ENCODE data around the gene TRAFD1.
A peak's percentile ranks its signal among the peaks of the same experiment; 100 is the strongest.
"Not testable (repeated sequence)": the region's sequence is repeated elsewhere in the genome, so short reads cannot be mapped to it uniquely, and the experiment has no call there.

Gene TRAFD1

DNA sequence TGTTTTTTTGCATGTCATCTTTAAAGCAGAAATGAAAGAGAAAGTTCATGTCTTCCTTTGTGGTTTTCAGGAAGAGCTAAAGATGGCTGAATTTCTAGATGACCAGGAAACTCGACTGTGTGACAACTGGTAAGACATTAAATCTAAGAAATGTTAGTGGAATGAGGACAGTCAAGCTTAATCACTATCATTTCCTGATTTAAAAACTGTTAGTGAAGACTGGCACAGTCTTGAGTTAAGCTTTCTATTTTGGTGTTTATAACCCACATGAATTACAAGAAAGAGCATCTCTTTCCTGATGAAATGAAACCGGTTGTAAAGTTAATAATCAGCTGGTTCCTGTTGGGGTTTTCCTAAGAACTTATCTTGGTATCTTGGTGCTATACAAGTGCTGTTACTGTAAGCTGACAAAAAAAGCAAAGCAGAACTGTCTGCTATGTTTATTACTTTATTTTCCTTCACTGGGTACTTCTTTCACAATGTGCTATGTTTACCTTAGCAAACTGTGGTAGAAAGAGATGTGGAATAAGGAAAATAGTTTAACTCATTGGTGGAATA is 5.2 kb downstream of the TRAFD1 start:
- peaks cover 67% of the 10 kb centered on the region for H3K4me1 Mint-ChIP-seq (ENCODE audit: low read depth)
- H3K4me3 Mint-ChIP-seq = peak overlapping the region; percentile 67
- H3K27me3 Mint-ChIP-seq = no peaks in the 10 kb centered on the region
- peaks cover 37% of the 10 kb centered on the region for H3K36me3 Mint-ChIP-seq (ENCODE audit: low read depth)
- H3K27ac Mint-ChIP-seq = peak overlapping the region; percentile 87
- no peaks in the 10 kb centered on the region for H3K9me3 Mint-ChIP-seq

DNA sequence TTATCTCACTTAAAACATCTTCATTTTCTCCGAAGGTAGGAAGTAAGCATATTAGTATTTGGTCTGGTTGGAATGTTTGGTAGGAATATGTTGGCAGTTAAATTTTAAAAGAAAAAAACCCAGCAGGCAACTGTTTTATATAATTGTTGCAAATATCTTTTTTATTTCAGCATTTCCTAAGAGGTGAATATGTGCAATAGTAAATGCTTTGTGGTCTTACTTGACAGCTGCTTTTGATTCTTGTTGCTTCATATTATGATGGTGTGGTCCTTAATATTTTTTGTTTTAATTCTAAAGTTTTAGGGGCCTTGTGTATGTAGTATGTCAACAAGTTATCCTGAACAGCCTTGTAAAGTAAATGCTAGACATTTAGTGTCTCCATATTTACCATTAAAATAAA is 6.3 kb downstream of the TRAFD1 start:
- Mint-ChIP-seq H3K27ac (peak overlapping the region; percentile 87), H3K27me3 (no peaks in the 10 kb centered on the region), H3K36me3 (ENCODE audit: low read depth) (peaks cover 37% of the 10 kb centered on the region), H3K4me3 (peak overlapping the region; percentile 9), H3K4me1 (ENCODE audit: low read depth) (peaks cover 62% of the 10 kb centered on the region), H3K9me3 (no peaks in the 10 kb centered on the region)

DNA sequence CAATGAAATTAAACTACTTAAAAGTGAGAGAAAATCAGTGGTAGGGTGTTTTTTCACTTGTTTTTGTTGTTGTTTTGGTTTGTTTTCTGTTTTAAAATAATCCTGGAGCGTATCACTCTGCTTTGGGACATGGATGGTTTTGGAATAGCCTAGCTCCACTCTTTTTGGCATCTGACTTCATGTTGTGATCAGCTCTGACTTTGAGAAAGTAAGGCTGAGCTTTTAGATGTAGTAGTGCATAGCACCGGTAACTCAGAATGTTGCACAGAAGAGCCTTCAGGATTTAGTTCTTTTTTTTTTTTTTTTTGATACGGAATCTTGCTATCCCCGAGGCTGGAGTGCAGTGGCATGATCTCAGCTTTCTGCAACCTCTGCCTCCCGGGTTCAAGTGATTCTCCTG is 8.1 kb downstream of the TRAFD1 start:
- H3K4me3 Mint-ChIP-seq = no peak overlapping the region
- no peak overlapping the region for H3K27ac Mint-ChIP-seq
- peaks cover 32% of the 10 kb centered on the region for H3K36me3 Mint-ChIP-seq (ENCODE audit: low read depth)
- peaks cover 46% of the 10 kb centered on the region for H3K4me1 Mint-ChIP-seq (ENCODE audit: low read depth)
- no peaks in the 10 kb centered on the region for H3K9me3 Mint-ChIP-seq
- H3K27me3 Mint-ChIP-seq = no peaks in the 10 kb centered on the region

DNA sequence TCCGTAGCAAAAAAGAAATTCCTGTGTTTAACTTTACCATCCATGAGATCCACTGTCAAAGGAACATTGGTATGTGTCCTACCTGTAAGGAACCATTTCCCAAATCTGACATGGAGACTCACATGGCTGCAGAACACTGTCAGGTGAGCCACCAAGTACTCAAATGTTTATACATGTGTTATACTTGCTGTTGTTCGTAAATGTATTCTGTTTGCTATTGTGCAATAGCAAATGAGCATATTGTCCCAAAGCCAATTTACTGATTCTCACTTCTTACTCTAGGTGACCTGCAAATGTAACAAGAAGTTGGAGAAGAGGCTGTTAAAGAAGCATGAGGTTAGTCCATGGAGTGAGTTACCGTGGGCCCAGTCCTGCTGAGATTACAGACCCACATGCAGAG is 9.4 kb downstream of the TRAFD1 start:
- Mint-ChIP-seq H3K4me3 (no peak overlapping the region), H3K27me3 (no peaks in the 10 kb centered on the region), H3K27ac (no peak overlapping the region), H3K9me3 (no peaks in the 10 kb centered on the region), H3K4me1 (ENCODE audit: low read depth) (peaks cover 33% of the 10 kb centered on the region), H3K36me3 (ENCODE audit: low read depth) (peaks cover 36% of the 10 kb centered on the region)

DNA sequence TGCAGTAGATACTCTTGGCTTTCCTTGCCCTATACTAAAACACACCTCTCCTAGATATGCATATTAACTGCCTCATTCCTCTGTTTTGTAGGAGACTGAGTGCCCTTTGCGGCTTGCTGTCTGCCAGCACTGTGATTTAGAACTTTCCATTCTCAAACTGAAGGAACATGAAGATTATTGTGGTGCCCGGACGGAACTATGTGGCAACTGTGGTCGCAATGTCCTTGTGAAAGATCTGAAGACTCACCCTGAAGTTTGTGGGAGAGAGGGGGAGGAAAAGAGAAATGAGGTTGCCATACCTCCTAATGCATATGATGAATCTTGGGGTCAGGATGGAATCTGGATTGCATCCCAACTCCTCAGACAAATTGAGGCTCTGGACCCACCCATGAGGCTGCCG is 15.4 kb downstream of the TRAFD1 start:
- Mint-ChIP-seq H3K9me3 (no peaks in the 10 kb centered on the region), H3K27me3 (no peaks in the 10 kb centered on the region), H3K4me1 (ENCODE audit: low read depth) (no peaks in the 10 kb centered on the region), H3K36me3 (ENCODE audit: low read depth) (peaks cover 53% of the 10 kb centered on the region), H3K27ac (peak overlapping the region; percentile 13), H3K4me3 (no peak overlapping the region)

DNA sequence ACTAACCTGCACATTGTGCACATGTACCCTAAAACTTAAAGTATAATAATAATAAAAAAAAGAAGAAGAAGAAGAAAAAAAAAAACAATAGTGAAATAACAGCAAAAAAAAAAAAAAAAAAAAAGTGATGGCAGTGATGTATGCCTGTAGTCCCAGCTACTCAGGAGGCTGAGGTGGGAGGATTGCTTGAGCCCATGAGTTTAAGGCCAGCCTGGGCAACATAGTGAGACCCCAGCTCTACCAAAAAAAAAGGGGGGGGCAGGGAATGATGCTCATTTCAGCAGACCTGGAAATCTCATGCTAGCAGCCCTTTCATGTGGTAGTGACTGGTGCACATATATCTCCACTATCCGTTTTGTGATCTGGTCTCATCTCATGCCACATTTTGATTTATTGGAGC is 20.8 kb downstream of the TRAFD1 start:
- no peak overlapping the region for H3K27ac Mint-ChIP-seq
- peaks cover 66% of the 10 kb centered on the region for H3K36me3 Mint-ChIP-seq (ENCODE audit: low read depth)
- no peaks in the 10 kb centered on the region for H3K27me3 Mint-ChIP-seq

DNA sequence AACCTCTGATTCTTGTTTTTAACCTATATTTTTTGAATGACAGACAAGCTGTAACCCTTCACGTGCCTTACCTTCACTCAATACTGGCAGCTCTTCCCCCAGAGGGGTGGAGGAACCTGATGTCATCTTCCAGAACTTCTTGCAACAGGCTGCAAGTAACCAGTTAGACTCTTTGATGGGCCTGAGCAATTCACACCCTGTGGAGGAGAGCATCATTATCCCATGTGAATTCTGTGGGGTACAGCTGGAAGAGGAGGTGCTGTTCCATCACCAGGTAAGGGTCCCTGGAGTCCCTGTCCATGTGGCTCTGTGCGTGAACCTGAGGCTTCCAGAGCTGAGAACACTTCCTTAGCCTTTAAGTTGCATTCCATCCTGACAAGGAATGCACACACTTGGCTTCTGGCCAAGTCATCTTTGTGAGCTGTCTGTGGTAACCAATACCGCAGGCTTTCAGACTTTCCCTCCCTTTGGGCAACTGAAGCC is 22.7 kb downstream of the TRAFD1 start:
- Mint-ChIP-seq H3K27ac (no peak overlapping the region), H3K36me3 (ENCODE audit: low read depth) (peaks cover 69% of the 10 kb centered on the region), H3K9me3 (no peaks in the 10 kb centered on the region), H3K4me1 (ENCODE audit: low read depth) (peaks cover 8% of the 10 kb centered on the region), H3K27me3 (no peaks in the 10 kb centered on the region), H3K4me3 (no peak overlapping the region)

More for the DNA sequence above, 20.8 kb downstream of the TRAFD1 start:
- no peak overlapping the region for H3K4me3 Mint-ChIP-seq
- no peaks in the 10 kb centered on the region for H3K9me3 Mint-ChIP-seq
- no peaks in the 10 kb centered on the region for H3K4me1 Mint-ChIP-seq (ENCODE audit: low read depth)

DNA sequence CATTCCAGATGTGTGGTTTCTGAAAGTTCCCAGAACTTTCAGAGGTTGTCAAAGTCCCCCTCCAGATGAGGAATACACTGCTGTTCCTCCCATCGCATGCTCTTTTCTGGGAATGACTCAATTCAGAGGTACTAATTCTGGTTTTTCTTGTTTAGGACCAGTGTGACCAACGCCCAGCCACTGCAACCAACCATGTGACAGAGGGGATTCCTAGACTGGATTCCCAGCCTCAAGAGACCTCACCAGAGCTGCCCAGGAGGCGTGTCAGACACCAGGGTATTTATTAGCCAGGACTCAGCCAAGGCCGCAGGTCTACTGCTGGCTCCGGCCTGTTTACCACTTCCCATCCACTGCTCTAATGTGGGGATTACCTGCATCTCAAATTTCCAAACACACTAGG is 24.2 kb downstream of the TRAFD1 start:
- H3K27ac Mint-ChIP-seq = peak overlapping the region; percentile 18
- H3K36me3 Mint-ChIP-seq (ENCODE audit: low read depth) = peaks cover 73% of the 10 kb centered on the region
- H3K9me3 Mint-ChIP-seq = peaks cover 3% of the 10 kb centered on the region
- H3K4me3 Mint-ChIP-seq = no peak overlapping the region
- no peaks in the 10 kb centered on the region for H3K27me3 Mint-ChIP-seq
- H3K4me1 Mint-ChIP-seq (ENCODE audit: low read depth) = peaks cover 8% of the 10 kb centered on the region

DNA sequence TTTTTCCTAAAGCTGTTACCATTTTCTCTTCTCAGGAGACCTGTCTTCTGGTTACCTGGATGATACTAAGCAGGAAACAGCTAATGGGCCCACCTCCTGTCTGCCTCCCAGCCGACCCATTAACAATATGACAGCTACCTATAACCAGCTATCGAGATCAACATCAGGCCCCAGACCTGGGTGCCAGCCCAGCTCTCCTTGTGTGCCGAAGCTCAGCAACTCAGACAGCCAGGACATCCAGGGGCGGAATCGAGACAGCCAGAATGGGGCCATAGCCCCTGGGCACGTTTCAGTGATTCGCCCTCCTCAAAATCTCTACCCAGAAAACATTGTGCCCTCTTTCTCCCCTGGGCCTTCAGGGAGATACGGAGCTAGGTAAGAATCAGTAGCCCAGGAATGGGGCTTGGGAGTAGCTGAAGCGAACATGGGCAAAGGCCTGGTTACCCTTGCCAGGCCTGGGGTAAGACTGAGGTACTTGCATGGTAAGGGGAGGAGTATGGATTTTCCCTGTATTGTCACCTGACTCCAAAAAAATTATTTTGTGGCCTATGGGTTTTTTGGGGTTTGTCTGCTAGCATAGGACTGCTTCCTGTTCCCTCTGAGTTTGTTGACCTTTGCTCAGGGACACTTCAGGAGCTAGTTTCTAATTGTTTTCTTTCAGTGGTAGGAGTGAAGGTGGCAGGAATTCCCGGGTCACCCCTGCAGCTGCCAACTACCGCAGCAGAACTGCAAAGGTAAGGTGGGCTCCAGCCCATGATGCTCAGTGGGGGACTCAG is 26.6 kb downstream of the TRAFD1 start:
- Mint-ChIP-seq H3K4me3 (no peak overlapping the region), H3K4me1 (ENCODE audit: low read depth) (peaks cover 13% of the 10 kb centered on the region), H3K9me3 (peaks cover 15% of the 10 kb centered on the region), H3K36me3 (ENCODE audit: low read depth) (peaks cover 76% of the 10 kb centered on the region), H3K27ac (peak overlapping the region; percentile 39), H3K27me3 (no peaks in the 10 kb centered on the region)

DNA sequence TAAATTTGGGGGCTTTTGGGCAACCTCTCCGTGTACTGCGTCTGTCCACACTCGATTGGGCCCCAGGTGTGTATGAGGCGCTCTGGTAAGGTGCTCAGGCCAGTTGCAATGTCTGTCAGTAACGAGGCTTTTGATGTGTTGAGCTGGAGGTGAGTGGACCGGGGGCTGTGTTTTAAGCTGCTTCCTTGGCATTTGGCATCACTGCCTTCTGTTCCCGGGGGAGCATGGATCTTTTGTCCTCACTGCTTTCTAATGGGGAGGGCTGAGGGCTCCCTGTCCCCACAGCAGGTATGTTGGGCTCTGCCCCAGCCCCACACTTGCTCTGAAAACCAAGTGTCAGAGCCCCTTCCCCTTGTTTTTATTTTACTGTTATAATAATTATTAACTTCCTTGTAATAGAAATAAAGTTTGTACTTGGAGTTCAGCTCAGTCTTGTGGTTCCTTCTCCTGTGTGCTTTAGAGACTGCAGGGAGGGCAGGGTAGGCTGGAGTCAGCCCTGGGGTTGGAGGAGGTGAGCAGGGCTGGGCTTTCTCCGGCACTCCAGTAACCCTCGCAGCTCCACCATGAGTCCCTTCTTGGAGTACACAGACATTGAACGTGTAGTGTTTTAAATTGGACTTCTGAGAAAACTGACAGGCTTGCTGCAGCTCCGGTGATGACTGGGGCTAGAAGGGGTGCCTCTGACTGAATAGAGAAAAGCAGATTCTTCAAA is 28.0 kb downstream of the TRAFD1 start:
- H3K4me1 Mint-ChIP-seq (ENCODE audit: low read depth) = peaks cover 22% of the 10 kb centered on the region
- H3K27ac Mint-ChIP-seq = no peak overlapping the region
- H3K4me3 Mint-ChIP-seq = no peak overlapping the region
- H3K27me3 Mint-ChIP-seq = no peaks in the 10 kb centered on the region
- peaks cover 25% of the 10 kb centered on the region for H3K9me3 Mint-ChIP-seq
- peaks cover 83% of the 10 kb centered on the region for H3K36me3 Mint-ChIP-seq (ENCODE audit: low read depth)

DNA sequence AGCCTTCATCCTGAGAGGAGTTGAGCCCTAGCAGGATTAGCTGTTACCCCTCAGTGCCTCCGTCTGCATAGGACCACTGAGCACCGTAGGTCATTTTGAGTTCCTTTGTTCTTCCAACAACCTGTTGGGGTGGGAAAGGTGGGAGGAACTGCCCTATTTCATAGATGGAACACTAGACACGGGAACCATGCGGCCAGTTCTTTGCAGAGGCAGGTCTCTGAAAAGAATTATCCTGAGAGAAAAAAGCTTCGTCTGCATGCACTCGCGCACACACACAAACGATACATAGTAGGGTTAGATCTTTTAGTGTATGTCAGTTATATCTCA is 28.5 kb downstream of the TRAFD1 start:
- Mint-ChIP-seq H3K9me3 (peaks cover 25% of the 10 kb centered on the region), H3K36me3 (ENCODE audit: low read depth) (peaks cover 83% of the 10 kb centered on the region), H3K4me3 (no peak overlapping the region), H3K27me3 (no peaks in the 10 kb centered on the region), H3K27ac (no peak overlapping the region), H3K4me1 (ENCODE audit: low read depth) (peaks cover 27% of the 10 kb centered on the region)

DNA sequence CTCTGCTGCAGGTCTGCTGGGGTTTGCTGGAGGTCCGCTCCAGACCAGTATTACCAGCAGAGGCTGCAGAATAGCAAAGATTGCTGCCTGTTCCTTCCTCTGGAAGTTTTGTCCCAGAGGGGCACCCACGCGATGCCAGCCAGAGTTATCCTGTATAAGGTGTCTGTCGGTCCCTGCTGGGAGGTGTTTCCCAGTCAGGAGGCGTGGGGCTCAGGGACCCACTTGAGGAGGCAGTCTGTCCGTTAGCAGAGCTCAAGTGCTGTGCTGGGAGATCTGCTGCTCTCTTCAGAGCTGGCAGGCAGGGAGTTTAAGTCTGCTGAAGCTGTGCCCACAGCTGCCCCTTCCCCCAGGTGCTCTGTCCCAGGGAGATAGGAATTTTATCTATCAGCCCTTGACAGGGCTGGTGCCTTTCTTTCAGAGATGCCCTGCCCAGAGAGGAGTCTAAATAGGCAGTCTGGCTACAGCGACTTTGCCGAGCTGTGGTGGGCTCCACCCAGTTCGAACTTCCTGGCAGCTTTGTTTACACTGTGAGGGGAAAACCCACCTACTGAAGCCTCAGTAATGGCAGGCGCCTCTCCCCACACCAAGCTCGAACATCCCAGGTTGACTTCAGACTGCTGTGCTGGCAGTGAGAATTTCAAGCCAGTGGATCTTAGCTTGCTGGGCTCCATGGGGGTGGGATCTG is 33.2 kb downstream of the TRAFD1 start:
- H3K9me3 Mint-ChIP-seq = peaks cover 25% of the 10 kb centered on the region
- H3K4me3 Mint-ChIP-seq, H3K27me3 Mint-ChIP-seq: not testable (repeated sequence)
- peaks cover 26% of the 10 kb centered on the region for H3K4me1 Mint-ChIP-seq (ENCODE audit: low read depth)
- H3K27ac Mint-ChIP-seq = peak overlapping the region; percentile 49
- H3K36me3 Mint-ChIP-seq (ENCODE audit: low read depth) = peaks cover 85% of the 10 kb centered on the region

DNA sequence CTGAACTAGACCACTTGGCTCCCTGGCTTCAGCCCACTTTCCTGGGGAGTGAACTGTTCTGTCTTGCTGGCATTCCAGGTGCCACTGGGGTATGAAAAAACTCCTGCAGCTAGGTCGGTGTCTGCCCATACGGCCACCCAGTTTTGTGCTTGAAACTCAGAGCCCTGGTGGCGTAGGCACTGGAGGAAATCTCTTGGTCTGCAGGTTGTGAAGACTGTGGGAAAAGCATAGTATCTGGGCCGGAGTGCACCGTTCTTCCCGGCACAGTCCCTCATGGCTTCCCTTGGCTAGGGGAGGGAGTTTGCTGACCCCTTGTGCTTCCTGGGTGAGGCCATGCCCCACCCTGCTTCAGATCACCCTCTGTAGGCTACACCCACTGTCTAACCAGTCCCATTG is 33.8 kb downstream of the TRAFD1 start:
- Mint-ChIP-seq H3K9me3 (peaks cover 23% of the 10 kb centered on the region), H3K36me3 (ENCODE audit: low read depth) (peaks cover 80% of the 10 kb centered on the region), H3K4me1 (ENCODE audit: low read depth) (peaks cover 26% of the 10 kb centered on the region), H3K27ac (peak overlapping the region; percentile 49), H3K27me3 (no peaks in the 10 kb centered on the region), H3K4me3 (no peak overlapping the region)

DNA sequence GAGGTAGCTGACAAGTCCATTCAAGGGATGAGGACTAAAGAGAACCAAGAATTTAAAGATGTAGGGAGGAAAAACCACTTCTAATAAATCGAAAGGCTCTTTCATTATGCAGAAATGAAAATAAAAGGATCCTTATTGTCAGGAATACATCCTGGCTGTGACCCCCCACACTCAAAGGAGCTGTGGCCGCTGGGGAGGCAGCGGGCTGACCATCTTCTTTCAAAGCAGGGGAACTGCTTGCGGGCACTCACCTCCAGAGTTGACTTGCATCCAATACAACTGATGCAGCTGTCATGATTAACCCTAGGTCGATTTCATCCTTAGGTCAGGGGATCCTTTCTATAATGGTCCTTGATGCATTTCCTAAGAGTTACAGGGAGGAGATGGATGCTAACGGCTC is 35.3 kb downstream of the TRAFD1 start:
- Mint-ChIP-seq H3K36me3 (ENCODE audit: low read depth) (peaks cover 68% of the 10 kb centered on the region), H3K27me3 (no peaks in the 10 kb centered on the region), H3K27ac (no peak overlapping the region), H3K9me3 (peaks cover 18% of the 10 kb centered on the region), H3K4me1 (ENCODE audit: low read depth) (peaks cover 26% of the 10 kb centered on the region), H3K4me3 (no peak overlapping the region)

DNA sequence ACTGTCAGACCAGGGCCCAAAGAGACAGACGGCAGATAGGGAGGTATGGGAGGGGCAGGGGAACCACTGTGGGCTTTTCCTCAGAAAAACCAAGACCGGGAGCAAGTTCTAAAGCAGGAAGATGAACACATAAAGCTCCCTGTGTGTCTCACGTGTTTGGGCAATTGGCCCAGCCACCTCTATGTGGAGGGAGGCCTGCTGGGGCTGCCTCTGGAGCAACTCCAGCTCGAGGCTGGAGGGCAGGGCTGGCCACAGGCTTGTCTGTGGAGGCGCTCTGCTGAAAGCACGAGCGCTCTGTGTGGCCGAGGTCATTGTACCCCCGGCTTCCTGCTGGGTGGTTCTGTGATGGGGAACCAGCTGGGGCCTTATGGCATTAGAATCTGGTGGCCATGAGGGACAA is 36.4 kb downstream of the TRAFD1 start:
- Mint-ChIP-seq H3K4me3 (no peak overlapping the region), H3K36me3 (ENCODE audit: low read depth) (peaks cover 57% of the 10 kb centered on the region), H3K27me3 (no peaks in the 10 kb centered on the region), H3K27ac (no peak overlapping the region), H3K9me3 (peaks cover 10% of the 10 kb centered on the region), H3K4me1 (ENCODE audit: low read depth) (peaks cover 21% of the 10 kb centered on the region)
